H1 (cell line): ENCODE data around the gene COX7A1. TPM values are rescaled to one million over a fixed set of nuclear protein-coding genes. Genes with fewer than 3 reads are reported as not detected.
A peak's percentile ranks its signal among the peaks of the same experiment; 100 is the strongest.

Experiments used
- CTCF ChIA-PET: fragments of 300-600 bp; sonication (Branson Sonifier 250); formaldehyde crosslinking; loops from one replicate; lab custom pipeline; 2021; ENCODE audit not compliant: partially characterized antibody; lab: Charles Lee
- POLR2A ChIA-PET: fragments of 300-600 bp; sonication (Branson Sonifier 250); formaldehyde crosslinking; loops from one replicate; lab custom pipeline; 2021; ENCODE audit warnings: inconsistent platforms; ENCODE audit not compliant: partially characterized antibody; lab: Charles Lee
- DNase-seq, 2 experiments: peaks; one replicate each; pipeline versions ENCODE4 v3.0.0 to v3.0.0-alpha.2; 2010 to 2022; ENCODE audit warnings: low spot score in 2 of 2, low read depth in 1 of 2, mixed read lengths in 1 of 2
- FAIRE-seq: peaks from 2 replicates; lab custom pipeline; 2011; peaks lifted over from hg19 to GRCh38; lab: Jason Lieb, UNC
- H2AFZ ChIP-seq: 2 replicates; pipeline ENCODE4 v1.8.1; 2012; ENCODE audit warnings: low read length, inconsistent platforms
- H2AK5ac ChIP-seq: 2 replicates; pipeline ENCODE4 v1.6.1; 2013; ENCODE audit warnings: low read depth, low read length
- H2BK120ac ChIP-seq: replicated peaks from 2 replicates; pipeline ENCODE3; 2013; ENCODE audit warnings: low read depth, low read length, inconsistent platforms
- H2BK12ac ChIP-seq: 2 replicates; pipeline ENCODE4 v1.6.1; 2013; ENCODE audit warnings: low read depth, low read length
- H2BK15ac ChIP-seq: 2 replicates; pipeline ENCODE4 v1.6.1; 2013; ENCODE audit warnings: low read length
- H2BK20ac ChIP-seq: 2 replicates; pipeline ENCODE4 v1.6.1; 2013; ENCODE audit warnings: low read length
- H2BK5ac ChIP-seq: 2 replicates; pipeline ENCODE4 v1.6.1; 2013; ENCODE audit warnings: low read depth, low read length
- H3K14ac ChIP-seq: 2 replicates; pipeline ENCODE4 v1.6.1; 2013; ENCODE audit warnings: inconsistent platforms; ENCODE audit not compliant: insufficient read length
- H3K18ac ChIP-seq: 2 replicates; pipeline ENCODE4 v1.6.1; 2013; ENCODE audit warnings: low read length; ENCODE audit errors: extremely low read depth
- H3K23ac ChIP-seq: 2 replicates; pipeline ENCODE4 v1.6.1; 2013; ENCODE audit warnings: inconsistent platforms; ENCODE audit not compliant: insufficient read length
- H3K23me2 ChIP-seq: 2 replicates; pipeline ENCODE4 v1.6.1; 2013; ENCODE audit warnings: low read depth, low read length
- H3K27ac ChIP-seq: 2 replicates; pipeline ENCODE4 v1.6.1; 2011; ENCODE audit warnings: low read depth, low read length, inconsistent platforms
- H3K27me3 ChIP-seq, 4 experiments: replicated peaks in 1 of 4; 1 replicate in 1 of 4; 2 replicates in 3 of 4; pipeline versions ENCODE4 v1.6.1 to v1.8.1; 2011 to 2013; ENCODE audit warnings: low read length in 3 of 4, mild to moderate bottlenecking in 3 of 4, inconsistent platforms in 2 of 4, mixed read lengths in 2 of 4, moderate library complexity in 1 of 4; ENCODE audit not compliant: control insufficient read depth in 3 of 4, insufficient read depth in 3 of 4; ENCODE audit errors: extremely low read depth in 1 of 4
- H3K36me3 ChIP-seq, 4 experiments: 2 replicates each; pipeline versions ENCODE4 v1.6.1 to v1.8.1; 2011 to 2013; ENCODE audit warnings: mild to moderate bottlenecking in 4 of 4, low read length in 3 of 4, moderate library complexity in 2 of 4, control low read depth in 1 of 4, inconsistent platforms in 1 of 4; ENCODE audit not compliant: insufficient read depth in 4 of 4, control insufficient read depth in 2 of 4
- H3K4ac ChIP-seq: replicated peaks from 2 replicates; pipeline ENCODE3; 2013; ENCODE audit warnings: low read length, low read depth, mixed read lengths, inconsistent platforms; ENCODE audit not compliant: insufficient read length
- H3K4me1 ChIP-seq, 4 experiments: replicated peaks in 1 of 4; 1 replicate in 1 of 4; 2 replicates in 3 of 4; pipeline versions ENCODE4 v1.6.1 to v1.8.1; 2011 to 2013; ENCODE audit warnings: low read length in 3 of 4, inconsistent platforms in 2 of 4, mixed read lengths in 1 of 4; ENCODE audit not compliant: insufficient read depth in 4 of 4, control insufficient read depth in 3 of 4
- H3K4me2 ChIP-seq, 2 experiments: 2 replicates each; pipeline versions ENCODE4 v1.6.1 to v1.8.1; 2011 to 2013; ENCODE audit warnings: low read depth in 2 of 2, low read length in 2 of 2, control low read depth in 1 of 2, inconsistent platforms in 1 of 2, mild to moderate bottlenecking in 1 of 2; ENCODE audit not compliant: insufficient read depth in 1 of 2
- H3K4me3 ChIP-seq, 4 experiments: fragments of 200-600, 300-600 bp in 1 of 4; sonication (generic), shearing (Covaris generic), sonication (Bioruptor Twin) in 1 of 4; 2 replicates each; pipeline versions ENCODE4 v1.5.1 to v1.8.1; 2011 to 2016; ENCODE audit warnings: low read length in 4 of 4, low read depth in 3 of 4, control low read depth in 2 of 4, inconsistent platforms in 2 of 4, mild to moderate bottlenecking in 2 of 4, mixed read lengths in 1 of 4, moderate library complexity in 1 of 4; ENCODE audit not compliant: insufficient read depth in 2 of 4; ENCODE audit errors: extremely low read depth in 1 of 4
- H3K56ac ChIP-seq: replicated peaks from 2 replicates; pipeline ENCODE3; 2013; ENCODE audit warnings: low read depth, mild to moderate bottlenecking, mixed read lengths, low read length, inconsistent platforms; ENCODE audit not compliant: insufficient read length
- H3K79me1 ChIP-seq: 2 replicates; pipeline ENCODE4 v1.6.1; 2013; ENCODE audit warnings: low read depth, low read length, control low read depth
- H3K79me2 ChIP-seq, 2 experiments: 2 replicates each; pipeline versions ENCODE4 v1.6.1 to v1.8.1; 2012 to 2013; ENCODE audit warnings: low read length in 2 of 2, mild to moderate bottlenecking in 2 of 2, inconsistent platforms in 1 of 2; ENCODE audit not compliant: insufficient read depth in 2 of 2, control insufficient read depth in 1 of 2
- H3K9ac ChIP-seq, 4 experiments: replicated peaks in 1 of 4; 1 replicate in 1 of 4; 2 replicates in 3 of 4; pipeline versions ENCODE4 v1.6.1 to v1.8.1; 2011 to 2013; ENCODE audit warnings: low read depth in 3 of 4, low read length in 3 of 4, control low read depth in 2 of 4, mild to moderate bottlenecking in 2 of 4, moderate library complexity in 2 of 4, inconsistent platforms in 1 of 4; ENCODE audit errors: extremely low read depth in 1 of 4
- H3K9me3 ChIP-seq, 2 experiments: 2 replicates each; pipeline versions ENCODE4 v1.6.1 to v1.8.1; 2012 to 2013; ENCODE audit warnings: mild to moderate bottlenecking in 2 of 2, moderate library complexity in 2 of 2, control low read depth in 1 of 2, inconsistent platforms in 1 of 2, low read depth in 1 of 2, low read length in 1 of 2, mixed read lengths in 1 of 2; ENCODE audit not compliant: insufficient read depth in 2 of 2
- H4K20me1 ChIP-seq, 2 experiments: replicated peaks in 1 of 2; 2 replicates each; pipeline versions ENCODE3 to v1.8.1; 2011 to 2013; ENCODE audit warnings: inconsistent platforms in 2 of 2, low read length in 2 of 2, mild to moderate bottlenecking in 1 of 2; ENCODE audit not compliant: insufficient read depth in 2 of 2, control insufficient read depth in 1 of 2
- H4K5ac ChIP-seq: 2 replicates; pipeline ENCODE4 v1.6.1; 2013; ENCODE audit warnings: low read length, low read depth, mixed read lengths, inconsistent platforms; ENCODE audit not compliant: insufficient read length
- H4K8ac ChIP-seq: 2 replicates; pipeline ENCODE4 v1.8.0; 2013; ENCODE audit warnings: mild to moderate bottlenecking, moderate library complexity, low read length, inconsistent platforms; ENCODE audit not compliant: insufficient read depth; ENCODE audit errors: extremely low read depth
- H4K91ac ChIP-seq: replicated peaks from 2 replicates; pipeline ENCODE3; 2013; ENCODE audit warnings: low read length, mixed read lengths, inconsistent platforms; ENCODE audit not compliant: insufficient read length
- RAD21 ChIP-seq, 2 experiments: IDR thresholded peaks in 1 of 2; conservative IDR thresholded peaks in 1 of 2; 2 replicates each; pipeline ENCODE4 v1.6.1; 2011; ENCODE audit warnings: low read depth in 2 of 2, low read length in 2 of 2, improper control_type of control experiment in 1 of 2, inconsistent platforms in 1 of 2, mild to moderate bottlenecking in 1 of 2, moderate library complexity in 1 of 2
- SAP30 ChIP-seq: fragments of 300-600 bp; sonication (generic); IDR thresholded peaks from 2 replicates; pipeline ENCODE4 v1.7.1; 2012; ENCODE audit warnings: low read length, moderate library complexity, mild to moderate bottlenecking, inconsistent platforms; ENCODE audit not compliant: insufficient read depth, insufficient replicate concordance
- SP1 ChIP-seq: IDR thresholded peaks from 2 replicates; pipeline ENCODE4 v1.6.1; 2011; ENCODE audit warnings: low read depth, low read length
- WGBS, 2 experiments: shearing (Covaris generic) in 1 of 2; methylation state at CpG; one replicate each; pipeline versions ENCODE4 v1.1.6 to v1.1.7; 2013 to 2015; ENCODE audit warnings: low lambda C conversion rate in 2 of 2, mixed read lengths in 2 of 2, inconsistent platforms in 1 of 2, low coverage in 1 of 2, missing lambda C conversion rate in 1 of 2; ENCODE audit not compliant: insufficient replicate concordance in 2 of 2, insufficient coverage in 1 of 2, insufficient read length in 1 of 2; ENCODE audit errors: extremely low coverage in 1 of 2, missing lambda C conversion rate in 1 of 2; 5-methylcytosine and 5-hydroxymethylcytosine counted together
- polyA plus RNA-seq, 7 experiments: library from polyadenylated mRNA; depleted of rRNA in 3 of 7; stranded (reverse) in 5 of 7; unstranded in 2 of 7; fragments of >200 nt in 5 of 7; fragments of 200-250 nt in 2 of 7; gene quantifications; 1 replicate in 5 of 7; 2 replicates in 1 of 7; 4 replicates in 1 of 7; pipeline versions ENCODE4 v1.2.1 to v1.2.3, GENCODE V29; 2011 to 2013; ENCODE audit warnings: missing spikeins in 2 of 7, mixed read lengths in 2 of 7
- total RNA-seq: library from RNA; stranded (reverse); fragmentation: NEBNext Ultra II Directional; extraction: Animal tissue kit (Norgen Biotek cat#: 25700); gene quantifications from 2 replicates; pipeline ENCODE4 v1.2.1, GENCODE V29; 2021

The COX7A1 gene
- total and polyA plus RNA-seq, 2 of the 8 experiments (the other 6 are each of a cell fraction or from before 2014, with no cell fraction given), result 0.60 TPM

DNA sequence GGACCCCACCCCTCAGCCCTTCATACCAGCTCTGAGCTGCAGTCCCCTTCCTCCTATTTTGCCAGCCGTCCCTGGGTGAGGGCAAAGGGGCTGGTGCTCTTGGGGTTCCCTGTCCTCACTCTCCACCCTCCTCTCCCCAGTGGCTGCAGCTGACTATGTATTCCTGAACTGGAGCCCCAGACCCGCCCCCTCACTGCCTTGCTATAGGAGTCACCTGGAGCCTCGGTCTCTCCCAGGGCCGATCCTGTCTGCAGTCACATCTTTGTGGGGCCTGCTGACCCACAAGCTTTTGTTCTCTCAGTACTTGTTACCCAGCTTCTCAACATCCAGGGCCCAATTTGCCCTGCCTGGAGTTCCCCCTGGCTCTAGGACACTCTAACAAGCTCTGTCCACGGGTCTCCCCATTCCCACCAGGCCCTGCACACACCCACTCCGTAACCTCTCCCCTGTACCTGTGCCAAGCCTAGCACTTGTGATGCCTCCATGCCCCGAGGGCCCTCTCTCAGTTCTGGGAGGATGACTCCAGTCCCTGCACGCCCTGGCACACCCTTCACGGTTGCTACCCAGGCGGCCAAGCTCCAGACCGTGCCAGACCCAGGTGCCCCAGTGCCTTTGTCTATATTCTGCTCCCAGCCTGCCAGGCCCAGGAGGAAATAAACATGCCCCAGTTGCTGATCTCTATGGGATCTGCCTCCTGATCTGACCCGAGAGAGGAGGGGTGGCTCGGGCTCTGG lies 2.4 kb downstream of the COX7A1 start:
- ChIA-PET CTCF (interaction anchor here (1.3 to 2.9 kb wide), 4 partner anchors 13 to 22 kb away, joined by 3 to 17 read pairs (median 4); no protein-coding TSS in a partner anchor), POLR2A (interaction anchor here (0.9 to 4.2 kb wide), 5 partner anchors 10 to 43 kb away, joined by 3 to 29 read pairs (median 3); partner anchors contain the start of gene CAPNS1)
- Histone ChIP-seq H4K20me1 (peaks cover 0 to 13% of the 10 kb centered on the region in 2 experiments), H4K8ac (no peak overlapping the region), H2AK5ac (no peak overlapping the region), H3K23me2 (peaks cover 13% of the 10 kb centered on the region; the same call in 1 of the 2 replicates), H3K27ac (no peak overlapping the region), H3K79me2 (no peaks in the 10 kb centered on the region), H3K56ac (no peak overlapping the region), H2BK120ac (no peak overlapping the region), H2BK15ac (no peak overlapping the region), H4K5ac (no peak overlapping the region), H3K79me1 (no peaks in the 10 kb centered on the region), H3K14ac (no peak overlapping the region), H2BK12ac (no peak overlapping the region), H3K23ac (no peak overlapping the region), H3K4me3 (no peak overlapping the region), H3K4me2 (no peak overlapping the region), H2BK20ac (no peak overlapping the region), H3K4ac (no peak overlapping the region), H2AFZ (no peak overlapping the region), H3K36me3 (peaks cover 14 to 47% (median 28%) of the 10 kb centered on the region in 4 experiments)
- DNase-seq, result no peak
- TF ChIP-seq SP1 (0 out of 2 replicates have a peak, but pooled peaks have one; percentile 10), RAD21 (IDR thresholded peaks at IDR 0.05 in 1 of 2, conservative IDR thresholded peaks at IDR 0.05 in 1 of 2; ENCODE audit: low read depth in 2 of 2, low read length in 2 of 2) (no peak), SAP30 (no peak)
- TF ChIP-seq, all 59 proteins: peak for 1
- H4K91ac ChIP-seq, result no peak overlapping the region
- no peak overlapping the region for H3K9ac ChIP-seq
- no peaks in the 10 kb centered on the region for H3K27me3 ChIP-seq
- H3K9me3 ChIP-seq, result no peaks in the 10 kb centered on the region
- no peak overlapping the region for H3K18ac ChIP-seq
- H3K4me1 ChIP-seq, result peaks cover 0 to 5% (median 0%) of the 10 kb centered on the region in 4 experiments; a peak in 1 of 7 replicates
- no peak for FAIRE-seq
- H2BK5ac ChIP-seq, result no peak overlapping the region
- WGBS, 2 experiments, result 90% methylated on average over 13 of the region's 13 CpGs; no CpG with 5 or more reads in 1 of the 2 experiments
